ENCODE results near the gene GFOD2. TPM values are rescaled to one million over a fixed set of nuclear protein-coding genes. Genes with fewer than 3 reads are reported as not detected.
"Not testable (repeated sequence)": the region's sequence is repeated elsewhere in the genome, so short reads cannot be mapped to it uniquely, and the experiment has no call there.

GFOD2 gene
- 10 to 100 TPM in 11 of 12 donors, not detected in 1; 10.2 to 29.8 (median 13.1) TPM for polyA plus RNA-seq (ENCODE audit: insufficient read length in 12 of 12)
- long read RNA-seq, donor 1, full-length matches to known transcripts: 11 of 11 reads
- long read RNA-seq, donor 1, partial matches to known transcripts: 0 of 11 reads
- long read RNA-seq, donor 1, other reads (novel, unspliced or antisense): 0 of 11 reads
- long read RNA-seq, donor 2, full-length matches to known transcripts: 8 of 8 reads
- long read RNA-seq, donor 2, partial matches to known transcripts: 0 of 8 reads
- long read RNA-seq, donor 2, other reads (novel, unspliced or antisense): 0 of 8 reads
- long read RNA-seq, donor 3, full-length matches to known transcripts: 1 of 6 reads
- long read RNA-seq, donor 3, partial matches to known transcripts: 5 of 6 reads
- long read RNA-seq, donor 3, other reads (novel, unspliced or antisense): 0 of 6 reads
- long read RNA-seq, donor 4, partial matches to known transcripts: 0 of 1 reads
- long read RNA-seq, donor 4, other reads (novel, unspliced or antisense): 0 of 1 reads
- long read RNA-seq, donor 5, full-length matches to known transcripts: 9 of 9 reads
- long read RNA-seq, donor 5, partial matches to known transcripts: 0 of 9 reads
- long read RNA-seq, donor 5, other reads (novel, unspliced or antisense): 0 of 9 reads
- long read RNA-seq, donor 6, full-length matches to known transcripts: 4 of 4 reads
- long read RNA-seq, donor 6, partial matches to known transcripts: 0 of 4 reads
- long read RNA-seq, donor 6, other reads (novel, unspliced or antisense): 0 of 4 reads
- long read RNA-seq, donor 7, partial matches to known transcripts: 0 of 6 reads
- long read RNA-seq, donor 7, other reads (novel, unspliced or antisense): 0 of 6 reads
- long read RNA-seq, donor 8, full-length matches to known transcripts: 9 of 9 reads
- long read RNA-seq, donor 8, partial matches to known transcripts: 0 of 9 reads
- long read RNA-seq, donor 8, other reads (novel, unspliced or antisense): 0 of 9 reads
- long read RNA-seq, donor 9, full-length matches to known transcripts: 5 of 5 reads
- long read RNA-seq, donor 9, partial matches to known transcripts: 0 of 5 reads
- long read RNA-seq, donor 9, other reads (novel, unspliced or antisense): 0 of 5 reads
- long read RNA-seq, donor 10, full-length matches to known transcripts: 10 of 10 reads
- long read RNA-seq, donor 10, partial matches to known transcripts: 0 of 10 reads
- long read RNA-seq, donor 10, other reads (novel, unspliced or antisense): 0 of 10 reads
- long read RNA-seq, donor 11, full-length matches to known transcripts: 8 of 13 reads
- long read RNA-seq, donor 11, partial matches to known transcripts: 5 of 13 reads
- long read RNA-seq, donor 11, other reads (novel, unspliced or antisense): 0 of 13 reads

DNA sequence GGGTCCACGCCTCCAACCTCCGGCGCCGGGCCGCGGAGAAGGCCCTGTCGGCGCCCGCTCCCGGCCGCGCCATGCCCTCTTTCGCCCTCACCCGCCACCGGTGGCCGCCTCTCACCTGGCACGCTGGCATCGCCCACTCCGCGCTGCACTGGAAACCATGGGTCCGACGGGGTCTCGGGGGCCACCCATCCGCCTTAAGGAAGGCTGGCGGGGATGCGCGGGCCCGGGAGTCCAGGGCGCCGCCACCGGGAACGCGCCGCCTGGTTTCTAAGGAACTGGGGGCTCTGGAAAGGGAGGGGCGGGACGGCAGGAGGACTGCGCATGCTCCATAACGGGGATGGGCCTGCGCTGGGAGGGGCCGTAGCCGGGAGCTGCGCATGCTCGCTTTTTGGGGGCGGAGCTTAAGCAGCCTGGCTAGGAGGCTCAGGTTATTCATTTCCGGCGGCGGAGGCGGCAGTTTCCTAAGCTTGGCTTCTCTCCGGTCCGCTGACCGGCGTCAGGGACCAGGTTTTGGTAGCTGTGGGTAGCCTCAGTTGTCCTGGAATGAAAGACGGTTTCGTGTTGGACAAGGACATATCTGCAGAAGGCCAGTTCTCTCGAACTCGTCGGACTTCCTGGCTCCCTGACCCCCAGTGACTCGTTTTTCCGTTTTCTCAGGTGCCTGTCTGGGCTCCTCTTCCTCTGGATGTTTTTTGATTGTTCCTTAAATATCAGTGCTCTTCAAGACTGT lies at the start of gene GFOD2:
GFOD2 (minus strand) TSS at position 269 of the 730 bp plus-strand sequence. CDS start 33,601 bp downstream, outside the sequence.
- DNase-seq: peak; percentile 98

- DNase-seq: no peak
Measured at GRCh38 chr16:67767953-67768352, 48.8 kb upstream of the GFOD2 start.

- DNase-seq: no peak
Measured at GRCh38 chr16:67766291-67766690, 47.2 kb upstream of the GFOD2 start.

DNA sequence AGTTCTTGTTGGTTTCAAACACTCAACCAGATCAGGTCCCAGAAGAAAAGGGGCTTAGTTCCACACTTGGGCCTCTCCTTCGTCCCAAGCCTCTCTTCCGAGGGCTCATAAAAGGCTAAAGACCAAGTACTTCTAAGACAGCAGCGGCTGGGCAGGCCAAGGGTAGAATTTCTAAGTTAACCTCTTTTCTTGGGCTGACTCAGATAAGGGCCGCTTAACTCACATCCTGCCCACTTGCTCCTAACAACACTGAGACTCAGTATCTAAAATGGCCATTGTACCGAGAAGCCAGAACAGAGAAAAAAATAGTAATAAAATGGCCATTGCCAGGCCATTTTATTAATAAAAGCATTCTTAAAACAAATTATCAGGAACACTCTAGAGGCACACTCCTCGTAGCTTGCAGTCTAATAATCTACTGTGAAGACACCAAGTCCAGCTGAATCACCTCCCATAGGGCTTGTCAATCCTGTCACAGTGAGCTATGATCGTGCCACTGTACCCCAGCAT lies 45.1 kb upstream of the GFOD2 start:
- no peak for DNase-seq

- DNase-seq: no peak
Measured at GRCh38 chr16:67763066-67763465, 44.0 kb upstream of the GFOD2 start.

DNA sequence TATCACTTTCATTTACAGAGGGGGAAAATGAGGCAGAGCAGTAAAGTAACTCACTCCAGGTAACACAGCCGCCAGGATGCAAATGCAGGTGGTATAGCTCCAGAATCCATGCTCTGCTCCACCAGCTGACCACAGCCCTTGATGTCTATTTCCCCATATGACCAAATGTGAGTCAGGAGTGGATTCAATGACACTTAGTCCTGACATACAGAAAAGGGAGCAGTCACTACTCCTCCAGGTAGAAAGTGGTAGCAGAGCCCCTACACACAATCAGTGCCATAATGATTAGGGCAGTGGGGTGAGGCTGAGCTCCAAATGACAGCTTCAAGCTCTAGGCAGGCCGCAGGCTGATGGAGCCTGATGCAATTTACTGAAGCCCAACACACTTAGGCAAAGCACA lies 43.3 kb upstream of the GFOD2 start:
- DNase-seq: no peak

GRCh38 chr16:67761924-67762323 lies 42.8 kb upstream of the GFOD2 start:
- DNase-seq: no peak

- DNase-seq: no peak
Measured at GRCh38 chr16:67760956-67761230, 41.8 kb upstream of the GFOD2 start.

DNA sequence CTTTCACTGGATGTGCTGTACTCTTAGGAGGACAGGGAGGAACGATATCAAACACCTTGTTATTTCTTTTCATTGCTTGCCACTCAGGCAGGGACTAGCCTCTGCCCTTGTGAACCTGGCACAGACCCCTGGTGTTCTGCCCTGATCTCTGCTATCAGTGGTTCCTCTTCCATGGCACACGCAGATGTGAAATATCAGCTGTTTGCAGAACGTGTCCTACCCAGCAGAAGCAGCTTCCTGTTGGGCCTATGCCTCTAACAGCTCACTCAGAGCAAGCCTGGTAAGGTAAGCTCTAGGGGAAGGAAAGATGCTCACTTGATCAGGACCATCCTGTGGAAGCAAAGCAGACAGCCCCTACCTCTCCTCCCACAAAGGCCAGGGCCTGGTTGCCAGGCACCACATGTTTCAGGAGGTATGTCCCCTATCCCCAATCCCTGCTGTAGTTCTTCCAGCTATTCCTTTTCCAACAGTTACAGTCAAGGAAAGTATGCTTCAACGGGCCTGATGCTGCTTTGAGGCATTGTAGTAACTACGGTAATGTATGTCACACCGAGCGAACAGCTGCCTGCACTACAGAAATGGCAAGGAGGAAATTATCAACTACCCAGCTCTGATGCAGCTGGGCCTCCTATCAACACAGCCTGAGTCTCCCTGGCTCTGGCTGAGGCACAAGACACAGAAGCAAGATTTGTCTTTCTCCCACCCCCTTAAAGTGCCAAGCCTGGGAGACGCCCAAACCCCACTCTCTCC lies 41.3 kb upstream of the GFOD2 start:
- no peak for DNase-seq

GRCh38 chr16:67758966-67759365 lies 39.9 kb upstream of the GFOD2 start:
- no peak for DNase-seq

GRCh38 chr16:67758006-67758405 lies 38.9 kb upstream of the GFOD2 start:
- no peak for DNase-seq

DNA sequence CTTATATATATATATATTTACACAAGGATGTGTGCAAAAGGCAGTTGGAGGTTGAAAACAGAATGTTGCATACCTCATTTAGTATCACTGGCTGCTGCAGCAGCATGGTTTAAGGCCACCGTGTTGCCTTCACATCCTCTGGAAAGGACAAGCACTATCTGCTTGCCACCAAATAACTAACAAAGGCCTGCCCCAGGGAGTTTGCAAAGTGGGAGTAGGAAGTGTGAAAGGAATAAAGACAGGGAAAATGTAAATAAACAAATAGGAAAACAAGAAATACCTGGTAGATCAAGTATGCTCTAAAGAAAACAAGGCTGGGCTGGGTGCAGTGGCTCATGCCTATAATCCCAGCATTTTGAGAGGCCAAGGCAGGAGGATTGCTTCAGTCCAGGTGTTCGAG lies 33.5 kb upstream of the GFOD2 start:
- no peak for DNase-seq

DNA sequence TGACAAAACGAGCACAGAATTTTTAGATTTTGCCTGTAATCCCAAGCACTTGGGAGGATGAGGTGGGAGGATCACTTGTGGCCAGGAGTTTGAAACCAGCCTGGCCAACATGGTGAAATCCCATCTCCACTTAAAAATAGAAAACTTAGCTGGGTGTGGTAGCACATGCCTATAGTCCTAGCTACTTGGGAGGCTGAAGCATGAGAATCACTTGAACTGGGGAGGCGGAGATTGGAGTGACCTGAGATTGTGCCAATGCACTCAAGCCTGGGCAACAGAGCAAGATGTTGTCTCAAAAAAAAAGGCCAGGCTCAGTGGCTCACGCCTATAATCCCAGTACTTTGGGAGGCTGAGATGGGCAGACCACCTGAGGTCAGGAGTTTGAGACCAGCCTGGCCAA lies 32.2 kb upstream of the GFOD2 start:
- DNase-seq: not testable (repeated sequence)

DNA sequence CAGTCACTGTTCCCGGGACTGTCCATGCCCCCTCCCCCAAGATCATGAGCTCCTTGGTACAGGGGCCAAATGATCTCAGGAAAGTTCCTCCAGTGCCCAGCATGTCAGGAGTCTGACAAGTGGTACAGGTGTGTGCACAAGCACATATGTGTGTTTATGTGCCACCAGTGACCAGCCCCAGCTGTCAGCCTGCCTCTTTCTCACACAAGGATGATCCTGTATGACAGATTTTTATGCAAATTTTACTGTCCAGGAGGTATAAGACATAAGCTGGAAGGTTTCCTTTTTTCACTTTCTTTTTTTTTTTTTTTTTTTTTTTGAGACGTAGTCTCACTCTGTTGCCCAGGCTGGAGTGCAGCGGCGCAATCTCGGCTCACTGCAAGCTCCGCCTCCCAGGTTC lies 31.4 kb upstream of the GFOD2 start:
- no peak for DNase-seq

GRCh38 chr16:67749436-67750078 lies 30.4 kb upstream of the GFOD2 start:
- DNase-seq: no peak

DNA sequence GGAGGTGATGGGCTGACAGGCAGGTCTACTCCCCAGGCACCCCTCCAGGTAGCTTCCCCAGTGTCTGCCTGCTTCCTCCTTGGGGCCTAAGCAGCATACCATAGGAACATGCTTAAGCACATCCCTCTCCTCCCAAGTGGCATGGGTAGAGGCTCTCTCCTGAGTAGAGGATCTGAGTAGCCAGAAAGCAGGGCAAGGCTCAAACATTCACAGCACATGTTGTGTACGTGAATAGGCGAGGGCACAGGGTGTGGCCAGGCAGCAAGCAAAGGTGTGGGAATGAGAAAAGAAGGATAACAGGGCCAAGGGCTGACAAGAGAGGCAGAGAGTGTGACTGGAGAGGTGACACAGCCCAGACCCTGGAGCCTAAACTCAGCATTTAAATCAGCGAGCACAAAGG lies 29.7 kb upstream of the GFOD2 start:
- DNase-seq: no peak

DNA sequence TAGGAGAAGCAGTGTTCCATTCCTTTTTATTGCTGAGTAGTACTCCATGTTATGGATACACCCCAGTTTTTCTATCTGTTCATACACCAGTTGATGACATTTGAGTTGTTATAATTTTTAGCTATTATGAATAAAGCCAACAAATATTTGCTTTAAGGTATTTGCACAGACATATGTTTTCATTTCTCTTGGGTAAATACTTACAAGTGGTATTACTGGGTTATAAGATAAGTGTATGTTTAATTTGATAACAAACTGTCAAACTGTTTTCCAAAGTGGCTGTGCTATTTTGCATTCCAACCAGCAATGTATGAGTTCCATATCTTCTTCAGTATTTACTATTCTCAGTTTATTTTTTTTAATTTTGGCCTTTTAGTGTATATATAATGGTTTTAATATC lies 27.7 kb upstream of the GFOD2 start:
- no peak for DNase-seq

DNA sequence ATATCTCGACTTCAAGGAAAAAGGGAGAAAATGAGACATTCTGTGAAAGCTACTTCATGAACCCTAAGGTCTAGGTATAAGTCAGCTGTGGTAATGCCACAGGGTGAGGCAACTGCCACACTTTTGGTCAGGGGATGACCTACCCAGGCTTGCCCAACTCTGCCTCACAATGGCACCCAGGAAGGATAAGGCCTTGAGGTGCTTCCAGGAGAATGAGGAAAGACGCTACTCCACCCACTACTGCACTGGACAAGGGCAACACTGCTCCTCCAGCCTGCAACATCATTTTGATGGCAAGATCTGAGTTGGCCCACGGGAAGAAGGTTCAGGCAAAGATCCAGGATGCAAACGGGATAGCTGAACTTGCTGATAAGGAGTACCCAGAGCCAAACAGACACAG lies 22.0 kb upstream of the GFOD2 start:
- DNase-seq: no peak

DNA sequence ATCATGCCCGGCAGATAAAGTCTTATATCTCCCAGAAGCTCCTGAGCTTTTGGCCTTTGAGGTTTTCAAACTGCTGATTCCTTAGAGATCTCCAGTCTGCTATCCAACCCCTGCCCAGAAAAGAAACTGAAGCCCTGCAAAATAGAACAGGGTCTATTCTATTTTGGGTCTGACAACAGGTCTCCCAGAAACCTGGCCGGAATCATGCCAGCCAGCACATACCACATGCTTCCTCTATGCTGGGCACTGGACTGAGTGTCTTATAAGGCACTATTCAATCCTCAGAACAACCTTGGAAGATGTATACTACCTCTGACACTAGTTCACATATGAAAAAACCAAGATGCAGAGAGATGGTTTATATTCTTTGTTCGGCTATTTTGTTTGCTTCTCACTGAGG lies 21.3 kb upstream of the GFOD2 start:
- DNase-seq: no peak

- DNase-seq: no peak
Measured at GRCh38 chr16:67736858-67737257, 17.7 kb upstream of the GFOD2 start.
